GM19463 (cell line): Measurements from ENCODE around the gene TNNI2.
"Not testable (repeated sequence)": the region's sequence is repeated elsewhere in the genome, so short reads cannot be mapped to it uniquely, and the experiment has no call there.

Experiments used
- ATAC-seq: cut with Tn5 transposase; IDR thresholded peaks from one replicate; pipeline ENCODE4 v1.9.1; 2021; ENCODE audit warnings: mild to moderate bottlenecking, moderate library complexity; ENCODE audit not compliant: unreplicated experiment

TNNI2 gene

DNA sequence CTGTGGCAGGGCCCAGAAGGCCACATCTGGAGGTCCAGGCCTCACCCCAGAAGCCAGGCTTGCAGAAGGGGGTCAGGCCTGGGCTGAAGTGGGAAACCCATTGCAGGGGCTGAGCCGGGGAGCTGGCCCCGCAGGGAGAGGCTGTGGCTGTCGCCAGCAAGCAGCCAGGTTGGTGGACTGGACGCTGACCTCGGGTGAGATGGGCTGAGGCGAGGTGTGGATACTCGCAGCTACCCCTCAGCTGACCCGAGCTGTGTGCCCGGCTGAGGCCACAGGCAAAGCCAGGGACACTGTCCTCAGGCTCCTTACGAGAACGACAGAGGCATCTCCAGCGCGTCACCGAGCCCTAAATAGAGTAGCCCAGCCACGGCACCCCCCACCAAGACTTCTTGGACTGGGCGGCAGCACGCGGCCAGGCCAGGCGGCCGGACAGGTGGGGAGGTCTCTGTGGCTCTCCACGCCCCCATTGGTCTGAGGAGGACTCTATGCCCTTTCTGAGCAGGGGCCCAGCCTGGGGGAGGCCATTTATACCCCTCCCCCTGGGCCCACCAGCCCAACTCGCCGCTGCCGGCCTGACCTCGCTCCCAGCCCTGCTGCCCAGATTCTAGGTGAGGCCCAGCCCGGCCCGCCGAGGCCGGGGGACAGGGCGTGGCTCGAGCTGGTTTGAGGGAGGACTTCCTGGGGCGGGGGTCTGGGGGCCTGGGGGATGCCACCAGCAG is at the start of gene TNNI2:
Gene TNNI2 (plus strand): TSS at position 556 of the 719 bp plus-strand sequence. CDS start 716 bp downstream, outside the sequence.
- no peak for ATAC-seq

- no peak for ATAC-seq
Measured at GRCh38 chr11:1791912-1792311, 46.9 kb upstream of the TNNI2 start.

- ATAC-seq, result no peak
Measured at GRCh38 chr11:1792461-1792860, 46.3 kb upstream of the TNNI2 start.

DNA sequence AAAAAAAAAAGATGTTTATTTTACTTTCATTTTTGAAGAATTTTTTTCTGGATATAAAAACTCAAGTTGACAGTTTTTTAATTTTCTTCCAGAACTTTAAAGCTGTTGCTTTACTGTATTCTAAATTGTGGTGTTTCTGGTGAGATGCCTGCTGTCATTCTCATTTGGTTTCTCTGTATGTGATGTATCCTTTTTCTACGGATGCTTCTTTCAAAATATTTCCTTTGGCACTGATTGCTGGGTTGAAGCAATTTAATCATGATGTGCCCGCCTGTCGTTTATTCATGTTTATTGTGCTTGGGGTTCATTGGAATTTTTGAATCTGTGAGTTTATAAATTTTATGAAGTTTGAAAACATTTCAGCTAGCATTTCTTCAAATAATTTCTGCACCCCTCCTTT is 45.7 kb upstream of the TNNI2 start:
- ATAC-seq, result no peak

DNA sequence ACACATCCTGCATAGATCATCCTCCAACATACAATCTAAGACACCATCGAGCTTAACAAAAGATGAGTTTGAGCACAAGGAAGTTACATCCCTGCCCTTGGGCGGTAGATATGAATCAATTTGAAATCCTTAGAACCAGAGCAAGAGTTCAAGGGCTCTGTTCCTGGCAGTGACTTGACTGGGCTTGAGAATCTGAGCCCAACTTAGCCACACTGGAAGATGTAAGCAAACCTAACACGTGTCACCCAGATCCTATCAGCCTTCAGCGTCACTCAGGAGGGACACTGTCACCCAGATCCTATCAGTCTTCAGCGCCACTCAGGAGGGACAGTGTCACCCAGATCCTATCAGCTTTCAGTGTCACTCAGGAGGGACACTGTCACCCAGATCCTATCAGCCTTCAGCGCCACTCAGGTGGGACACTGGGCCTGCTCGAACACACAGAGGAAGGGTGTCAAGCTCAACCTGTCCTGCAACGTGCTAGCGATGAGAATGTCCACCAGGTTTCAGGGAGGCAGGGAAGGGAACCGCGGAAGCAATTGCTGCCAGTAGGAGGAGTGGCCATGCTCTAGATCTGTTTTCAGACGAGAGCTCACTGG is 42.3 kb upstream of the TNNI2 start:
- no peak for ATAC-seq

- ATAC-seq, result no peak
Measured at GRCh38 chr11:1797391-1798125, 41.2 kb upstream of the TNNI2 start.

DNA sequence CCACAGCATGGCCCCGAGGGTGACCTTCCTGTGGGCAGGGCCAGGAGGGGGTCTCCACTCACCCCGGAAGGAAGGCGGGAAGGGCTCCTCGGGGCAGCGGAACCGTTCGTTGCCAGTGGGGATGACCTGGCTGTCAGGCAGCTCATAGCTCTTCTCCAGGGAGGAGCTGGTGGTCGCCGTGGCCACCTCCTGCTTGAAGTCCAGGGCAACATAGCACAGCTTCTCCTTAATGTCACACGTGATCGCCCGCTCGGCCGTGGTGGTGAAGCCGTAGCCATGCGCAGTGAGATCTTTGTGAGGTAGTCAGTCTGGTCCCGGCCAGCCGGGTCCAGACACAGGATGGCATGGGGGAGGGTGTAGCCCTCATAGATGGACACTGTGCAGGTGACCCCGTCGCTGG is 35.5 kb upstream of the TNNI2 start:
- no peak for ATAC-seq

GRCh38 chr11:1803835-1804519 is 34.8 kb upstream of the TNNI2 start:
- ATAC-seq, result not testable (repeated sequence)

- no peak for ATAC-seq
Measured at GRCh38 chr11:1805525-1805924, 33.3 kb upstream of the TNNI2 start.

GRCh38 chr11:1807264-1807995 is 31.4 kb upstream of the TNNI2 start:
- no peak for ATAC-seq

GRCh38 chr11:1810761-1811160 is 28.0 kb upstream of the TNNI2 start:
- ATAC-seq, result no peak

- no peak for ATAC-seq
Measured at GRCh38 chr11:1812274-1812673, 26.5 kb upstream of the TNNI2 start.

DNA sequence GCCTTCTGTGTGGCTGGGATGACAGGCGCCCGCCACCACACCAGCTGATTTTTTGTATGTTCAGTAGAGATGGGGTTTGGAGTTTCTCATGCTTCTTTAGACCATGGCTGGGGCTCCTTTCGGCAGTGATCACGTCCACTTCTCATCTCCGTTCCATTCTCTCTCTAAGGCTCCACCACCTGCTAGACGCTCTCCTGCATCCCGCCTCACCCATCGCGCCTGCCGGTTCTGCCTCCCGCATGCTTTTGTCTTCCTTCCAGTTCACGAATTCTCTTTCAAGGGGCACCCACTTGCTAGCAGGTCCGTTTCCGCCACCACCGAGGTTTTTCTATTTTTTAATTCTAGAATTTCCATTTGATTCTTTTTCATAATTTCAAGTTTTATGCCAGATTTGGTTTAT is 26.0 kb upstream of the TNNI2 start:
- ATAC-seq, result no peak

- ATAC-seq, result not testable (repeated sequence)
Measured at GRCh38 chr11:1813356-1813755, 25.4 kb upstream of the TNNI2 start.

DNA sequence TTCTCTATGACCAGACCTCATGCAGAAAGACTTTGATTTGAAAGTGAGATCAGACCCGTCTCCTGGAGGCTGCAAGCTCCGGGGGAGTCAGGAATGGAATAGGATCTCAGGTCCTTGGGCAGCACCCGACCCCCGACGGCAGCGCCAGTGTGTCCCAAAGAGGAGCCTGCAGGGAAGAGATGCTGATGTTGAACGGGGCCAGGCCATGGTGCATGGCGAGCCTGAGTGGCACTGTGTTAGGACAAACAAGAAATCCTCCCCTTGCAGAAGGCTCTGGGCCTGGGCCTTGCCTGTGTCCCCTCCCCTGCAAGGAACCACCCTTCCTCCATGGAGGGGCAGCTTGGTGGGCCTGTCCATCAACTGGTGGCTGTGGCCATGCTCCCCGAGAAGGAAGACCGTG is 24.1 kb upstream of the TNNI2 start:
- ATAC-seq, result no peak

DNA sequence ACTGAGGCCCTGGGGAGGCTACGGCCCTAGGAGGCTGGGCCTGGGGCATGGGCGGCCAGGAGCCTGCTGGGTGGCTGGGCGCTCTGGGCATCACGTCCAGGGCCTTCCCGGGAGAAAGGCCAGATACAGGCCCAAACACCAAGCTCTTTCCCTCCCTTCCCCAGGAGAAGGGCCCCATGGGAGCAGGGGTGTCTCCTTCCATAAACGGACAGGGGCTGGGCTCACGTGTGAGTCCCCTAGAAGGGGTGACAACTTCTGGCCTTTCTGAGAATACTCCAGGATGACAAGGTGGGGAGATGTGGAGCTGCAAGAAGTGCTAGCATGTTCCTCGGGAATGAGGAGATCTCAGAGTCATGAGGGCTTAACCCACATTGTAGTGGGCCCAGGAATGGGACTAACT is 23.5 kb upstream of the TNNI2 start:
- no peak for ATAC-seq

- ATAC-seq, result no peak
Measured at GRCh38 chr11:1815751-1816150, 23.0 kb upstream of the TNNI2 start.

GRCh38 chr11:1817000-1817399 is 21.8 kb upstream of the TNNI2 start:
- ATAC-seq, result no peak

GRCh38 chr11:1817511-1817910 is 21.3 kb upstream of the TNNI2 start:
- no peak for ATAC-seq

DNA sequence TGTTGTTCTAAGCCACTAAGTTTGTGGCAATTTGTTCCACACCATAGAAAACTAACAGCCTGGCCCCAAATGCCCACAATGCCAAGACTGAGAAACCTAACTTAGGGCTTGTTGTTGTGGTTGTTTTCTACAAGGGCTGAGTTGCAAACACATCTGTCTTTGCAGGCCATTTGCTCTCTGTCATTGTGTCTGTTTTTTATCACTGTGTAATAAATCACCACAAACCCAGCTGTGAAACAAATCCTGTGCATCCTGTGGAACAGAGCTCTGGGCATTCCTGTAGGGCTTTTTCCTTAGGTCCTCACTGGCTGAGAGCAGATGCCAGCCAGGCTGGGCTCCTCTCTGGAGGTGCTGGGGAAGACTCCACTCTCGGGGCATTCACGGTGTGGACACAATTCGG is 19.7 kb upstream of the TNNI2 start:
- no peak for ATAC-seq
